Common myeloid progenitor, CD34-positive (primary cell): ENCODE results near the gene RUNX3.

Source experiments
- CTCF ChIA-PET: fragments of 350-600 bp; sonication (Branson Sonifier 250); formaldehyde crosslinking; loops from one replicate; lab custom pipeline; 2021; ENCODE audit warnings: antibody characterized with exemption; lab: Charles Lee
- POLR2A ChIA-PET: fragments of 350-600 bp; sonication (Branson Sonifier 250); formaldehyde crosslinking; loops from one replicate; lab custom pipeline; 2021; ENCODE audit warnings: antibody characterized with exemption; lab: Charles Lee
- DNase-seq, 3 donors: peaks; one replicate each; pipeline versions ENCODE4 v3.0.0 to v3.0.0-alpha.2; 2013
- H3K27ac ChIP-seq, 2 experiments: 1 replicate in 1 of 2; 2 replicates in 1 of 2; pipeline ENCODE4 v1.7.0; 2013; ENCODE audit warnings: inconsistent platforms in 2 of 2, low read length in 2 of 2, mild to moderate bottlenecking in 2 of 2, low read depth in 1 of 2, moderate library complexity in 1 of 2; ENCODE audit not compliant: severe bottlenecking in 2 of 2, insufficient read depth in 1 of 2, poor library complexity in 1 of 2
- H3K27me3 ChIP-seq, 5 experiments: replicated peaks in 2 of 5; 1 replicate in 3 of 5; 2 replicates in 2 of 5; pipeline versions ENCODE4 v1.6.1 to v1.7.0; 2013; ENCODE audit warnings: low read length in 4 of 5, mild to moderate bottlenecking in 2 of 5, moderate library complexity in 2 of 5, inconsistent platforms in 1 of 5; ENCODE audit not compliant: insufficient read depth in 5 of 5, control insufficient read depth in 4 of 5
- H3K36me3 ChIP-seq, 4 experiments: 1 replicate in 2 of 4; 2 replicates in 2 of 4; pipeline versions ENCODE4 v1.6.1 to v1.7.0; 2013; ENCODE audit warnings: low read length in 3 of 4, control low read depth in 1 of 4, mild to moderate bottlenecking in 1 of 4; ENCODE audit not compliant: control insufficient read depth in 4 of 4, insufficient read depth in 4 of 4
- H3K4me1 ChIP-seq, 4 experiments: 1 replicate in 3 of 4; 2 replicates in 1 of 4; pipeline versions ENCODE4 v1.6.1 to v1.7.1; 2013; ENCODE audit warnings: low read length in 3 of 4, mild to moderate bottlenecking in 3 of 4, control low read depth in 1 of 4, inconsistent platforms in 1 of 4, moderate library complexity in 1 of 4; ENCODE audit not compliant: control insufficient read depth in 4 of 4, insufficient read depth in 4 of 4; ENCODE audit errors: control extremely low read depth in 1 of 4
- H3K4me3 ChIP-seq, 7 experiments: 1 replicate in 4 of 7; 2 replicates in 3 of 7; pipeline versions ENCODE4 v1.5.1 to v1.7.0; 2013; ENCODE audit warnings: mild to moderate bottlenecking in 7 of 7, low read length in 6 of 7, moderate library complexity in 6 of 7, inconsistent platforms in 2 of 7, low read depth in 2 of 7, control low read depth in 1 of 7; ENCODE audit not compliant: insufficient read depth in 4 of 7, control insufficient read depth in 1 of 7; ENCODE audit errors: extremely low read depth in 1 of 7
- H3K9me3 ChIP-seq, 5 experiments: 1 replicate in 4 of 5; 2 replicates in 1 of 5; pipeline versions ENCODE4 v1.6.1 to v1.7.1; 2013; ENCODE audit warnings: low read length in 4 of 5, mild to moderate bottlenecking in 2 of 5, inconsistent platforms in 1 of 5, low read depth in 1 of 5, moderate library complexity in 1 of 5; ENCODE audit not compliant: control insufficient read depth in 4 of 5, insufficient read depth in 2 of 5; ENCODE audit errors: control extremely low read depth in 1 of 5
- WGBS: methylation state at CpG from one replicate; pipeline ENCODE4 v1.1.5; 2013; ENCODE audit not compliant: insufficient coverage; 5-methylcytosine and 5-hydroxymethylcytosine counted together

The RUNX3 gene

DNA sequence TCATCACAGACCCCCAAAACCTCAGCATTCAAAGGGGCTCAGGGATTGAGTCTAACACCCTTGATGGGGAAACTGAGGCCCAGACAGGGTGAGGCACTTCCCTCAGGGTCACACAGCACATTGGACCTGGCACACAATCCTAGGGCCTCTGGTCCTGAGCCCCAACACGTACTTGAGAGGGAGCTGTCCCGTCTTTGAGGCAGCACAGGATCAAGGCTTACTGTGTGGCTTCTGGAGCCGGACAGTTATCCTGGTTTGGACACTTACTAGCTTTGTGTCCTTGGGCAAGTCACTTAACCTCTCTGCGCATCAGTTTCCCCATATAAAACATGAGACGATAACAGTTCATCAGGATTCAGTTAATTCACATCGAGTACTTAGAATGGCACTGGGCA, 26.5 kb downstream of the RUNX3 start:
- POLR2A ChIA-PET: interaction anchor here (0.8 kb wide), 1 partner anchor 403 kb away, joined by 4 read pairs; no protein-coding TSS in a partner anchor
- Histone ChIP-seq H3K27me3 (no peaks in the 10 kb centered on the region), H3K4me1 (peaks cover 0 to 3% (median 0%) of the 10 kb centered on the region in 4 experiments), H3K4me3 (no peak overlapping the region), H3K9me3 (no peaks in the 10 kb centered on the region), H3K36me3 (peaks cover 0 to 82% (median 54%) of the 10 kb centered on the region in 4 experiments), H3K27ac (no peak overlapping the region)
- CTCF ChIA-PET: interaction anchor here (9.1 kb wide), 1 partner anchor 52 kb away, joined by 91 read pairs; no protein-coding TSS in a partner anchor
- no peak for DNase-seq
- 96% methylated on average over 6 of the region's 6 CpGs for WGBS

DNA sequence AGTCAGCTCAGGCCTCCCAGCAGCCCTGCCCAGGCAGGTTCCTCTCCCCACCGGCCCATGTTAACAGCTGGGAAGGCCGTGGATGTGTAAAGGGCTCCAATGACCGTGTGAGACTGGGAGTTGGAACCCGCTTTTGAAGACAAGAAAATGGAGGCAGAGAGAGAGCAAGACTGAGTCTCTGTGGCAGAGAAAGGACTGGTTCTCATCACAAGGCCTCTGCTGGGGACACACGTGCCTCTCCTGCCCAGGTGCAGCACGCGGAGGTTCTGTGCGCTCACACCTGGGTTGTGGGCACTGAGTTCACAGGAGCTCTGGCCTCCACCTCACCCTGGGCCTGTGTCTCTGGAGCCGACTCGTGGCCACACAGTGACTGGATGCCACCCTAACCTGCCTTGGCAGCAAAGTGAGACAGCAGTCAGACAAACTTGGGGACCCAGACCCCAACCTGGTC, 27.0 kb downstream of the RUNX3 start:
- DNase-seq: no peak
- Histone ChIP-seq H3K27me3 (no peaks in the 10 kb centered on the region), H3K4me3 (no peak overlapping the region), H3K36me3 (peaks cover 0 to 77% (median 51%) of the 10 kb centered on the region in 4 experiments), H3K27ac (no peak overlapping the region), H3K4me1 (peaks cover 0 to 5% (median 2%) of the 10 kb centered on the region in 4 experiments), H3K9me3 (no peaks in the 10 kb centered on the region)
- POLR2A ChIA-PET: interaction anchor here (0.8 kb wide), 1 partner anchor 402 kb away, joined by 4 read pairs; no protein-coding TSS in a partner anchor
- 94% methylated on average over 8 of the region's 10 CpGs for WGBS
- CTCF ChIA-PET: interaction anchor here (0.7 to 9.1 kb wide), 2 partner anchors 42 to 52 kb away, joined by 3 to 91 read pairs; no protein-coding TSS in a partner anchor

DNA sequence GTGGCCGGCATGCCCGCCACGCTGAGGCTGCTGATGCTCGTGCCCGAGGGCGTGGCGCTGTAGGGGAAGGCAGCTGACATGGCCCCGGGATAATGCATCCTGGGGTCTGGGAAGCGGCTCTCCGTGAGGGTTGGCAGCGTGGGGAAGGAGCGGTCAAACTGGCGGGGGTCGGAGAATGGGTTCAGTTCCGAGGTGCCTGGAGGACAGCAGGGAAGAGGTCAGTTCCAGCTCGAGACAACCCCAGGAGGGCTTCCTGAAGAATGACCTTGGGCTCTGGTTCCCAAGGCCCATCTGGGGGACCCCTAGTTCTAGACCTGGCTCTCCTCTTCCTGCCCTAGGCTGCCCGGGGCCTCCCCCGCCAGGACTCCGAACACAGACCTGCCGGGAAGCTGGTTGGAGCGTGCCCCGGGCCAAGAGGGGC, 27.6 kb downstream of the RUNX3 start:
- Histone ChIP-seq H3K27ac (no peak overlapping the region), H3K4me1 (peaks cover 0 to 11% (median 6%) of the 10 kb centered on the region in 4 experiments), H3K9me3 (no peaks in the 10 kb centered on the region), H3K4me3 (no peak overlapping the region), H3K36me3 (peaks cover 0 to 72% (median 50%) of the 10 kb centered on the region in 4 experiments), H3K27me3 (no peaks in the 10 kb centered on the region)
- 98% methylated on average over 16 of the region's 22 CpGs for WGBS
- ChIA-PET POLR2A (no interaction called here), CTCF (interaction anchor here (0.7 to 9.1 kb wide), 3 partner anchors 10 to 51 kb away, joined by 3 to 91 read pairs (median 4); no protein-coding TSS in a partner anchor)
- no peak for DNase-seq

DNA sequence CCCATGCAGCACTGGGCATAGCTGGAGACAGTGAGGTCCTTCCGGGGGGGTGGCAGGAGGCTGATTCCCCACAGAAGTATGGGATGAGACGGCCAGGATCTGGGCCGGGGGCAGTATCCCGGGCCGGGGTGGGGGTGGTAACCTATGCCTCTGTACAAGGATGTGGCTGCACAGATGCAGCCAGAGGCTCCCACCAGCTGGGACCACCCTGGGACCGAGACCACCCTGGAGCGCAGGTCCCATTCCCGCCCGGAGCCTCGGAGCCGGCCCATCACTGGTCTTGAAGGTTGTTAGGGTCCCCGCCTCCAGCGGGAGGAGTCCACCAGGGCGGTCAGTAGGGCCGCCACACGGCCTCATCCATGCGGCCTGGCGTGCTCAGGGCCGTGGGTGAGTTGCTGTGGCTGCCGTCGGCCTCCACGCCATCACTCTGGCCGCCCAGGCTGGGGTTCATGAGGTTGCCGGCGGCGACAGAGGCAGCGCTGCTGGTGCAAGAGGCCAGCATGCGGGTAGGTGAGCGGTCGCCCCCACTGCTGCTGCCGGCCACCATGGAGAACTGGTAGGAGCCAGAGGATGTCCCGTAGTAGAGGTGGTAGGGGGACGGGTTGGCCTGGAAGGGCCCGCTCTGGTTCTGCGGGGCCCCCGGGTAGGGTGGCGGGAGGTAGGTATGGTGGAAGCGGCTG, 28.1 kb downstream of the RUNX3 start:
- Histone ChIP-seq H3K9me3 (no peaks in the 10 kb centered on the region), H3K36me3 (peaks cover 0 to 66% (median 47%) of the 10 kb centered on the region in 4 experiments), H3K27ac (no peak overlapping the region), H3K4me1 (peaks cover 0 to 16% (median 11%) of the 10 kb centered on the region in 4 experiments), H3K27me3 (no peaks in the 10 kb centered on the region), H3K4me3 (no peak overlapping the region)
- WGBS: 97% methylated on average over 38 of the region's 38 CpGs
- CTCF ChIA-PET: interaction anchor here (1.7 to 9.1 kb wide), 2 partner anchors 11 to 51 kb away, joined by 4 to 91 read pairs; no protein-coding TSS in a partner anchor
- DNase-seq: no peak
- POLR2A ChIA-PET: no interaction called here

DNA sequence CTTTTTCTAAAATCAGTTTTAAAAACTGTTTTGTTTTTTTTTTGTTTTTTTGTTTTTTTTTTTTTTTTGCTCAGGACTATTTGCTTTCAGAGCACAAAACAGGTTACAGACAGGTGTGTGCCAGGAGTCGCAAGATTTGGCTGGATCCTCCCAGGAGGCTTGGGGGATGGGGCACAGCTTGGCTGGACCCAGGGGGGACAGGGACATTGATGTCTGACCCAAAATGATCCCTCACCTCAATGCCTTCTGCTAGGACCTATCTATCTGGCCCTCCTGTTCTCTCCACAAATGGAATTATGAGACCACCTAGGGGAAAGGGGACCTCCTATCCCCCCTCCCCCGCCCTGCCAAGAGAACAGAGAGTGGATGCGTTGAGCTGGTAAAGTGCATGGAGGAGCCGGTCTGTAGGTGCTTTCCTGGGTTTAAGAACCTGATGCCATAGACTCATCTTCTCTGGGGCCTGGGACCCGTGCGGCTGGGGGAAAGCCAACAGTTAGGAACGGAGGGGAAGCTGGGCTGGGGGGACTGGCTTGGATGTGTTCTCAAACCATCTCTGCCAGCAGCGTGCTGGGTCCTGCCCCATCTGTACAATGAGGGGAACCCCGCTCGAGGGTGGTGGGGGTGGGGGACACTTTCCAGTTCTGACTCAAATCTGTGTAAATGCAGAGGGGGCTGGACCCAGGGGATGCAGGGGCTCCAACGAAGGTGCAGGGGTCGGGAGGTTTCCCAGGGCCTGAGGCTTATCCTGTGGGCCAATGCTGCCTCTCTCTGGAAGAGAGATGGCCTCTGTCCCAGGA, 28.9 kb downstream of the RUNX3 start:
- H3K36me3 ChIP-seq: peaks cover 0 to 59% (median 41%) of the 10 kb centered on the region in 4 experiments
- 100% methylated on average over 10 of the region's 12 CpGs for WGBS
- H3K27me3 ChIP-seq: no peaks in the 10 kb centered on the region
- H3K27ac ChIP-seq: no peak overlapping the region
- no peaks in the 10 kb centered on the region for H3K9me3 ChIP-seq
- ChIA-PET CTCF (interaction anchor here (1.7 to 9.1 kb wide), 2 partner anchors 11 to 50 kb away, joined by 4 to 91 read pairs; no protein-coding TSS in a partner anchor), POLR2A (no interaction called here)
- DNase-seq: no peak
- peaks cover 0 to 24% (median 17%) of the 10 kb centered on the region in 4 experiments for H3K4me1 ChIP-seq
- H3K4me3 ChIP-seq: no peak overlapping the region

DNA sequence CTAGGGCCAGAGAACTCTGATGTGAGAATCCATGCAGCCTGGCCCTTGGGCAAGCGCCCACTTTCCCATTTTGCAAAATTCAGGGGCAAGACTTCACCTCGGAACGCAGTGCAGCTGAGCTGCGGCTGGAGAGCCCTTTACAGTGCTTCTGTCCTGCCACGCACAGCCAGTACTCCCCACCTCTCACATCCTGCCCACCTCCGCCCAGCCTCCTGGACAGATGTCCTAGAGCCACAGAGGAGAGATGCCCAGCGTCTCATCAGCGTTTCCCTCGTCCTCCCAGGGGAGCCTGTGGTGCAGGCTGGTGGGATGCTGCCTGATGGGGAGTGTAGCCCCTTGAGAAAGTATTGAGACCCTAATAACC, 29.6 kb downstream of the RUNX3 start:
- H3K27ac ChIP-seq: no peak overlapping the region
- ChIA-PET POLR2A (no interaction called here), CTCF (interaction anchor here (9.1 kb wide), 1 partner anchor 49 kb away, joined by 91 read pairs; no protein-coding TSS in a partner anchor)
- DNase-seq: no peak
- H3K36me3 ChIP-seq: peaks cover 0 to 51% (median 34%) of the 10 kb centered on the region in 4 experiments
- peaks cover 0 to 24% (median 17%) of the 10 kb centered on the region in 4 experiments for H3K4me1 ChIP-seq
- 100% methylated on average over 3 of the region's 9 CpGs for WGBS
- H3K9me3 ChIP-seq: no peaks in the 10 kb centered on the region
- no peak overlapping the region for H3K4me3 ChIP-seq
- no peaks in the 10 kb centered on the region for H3K27me3 ChIP-seq
